PFSK-1 (cell line): ENCODE results near the gene MAPK8IP1.

Source experiments
- POLR2AphosphoS5 ChIP-seq: IDR thresholded peaks from 2 replicates; pipeline ENCODE4 v1.6.1; 2012; ENCODE audit warnings: low read depth, mild to moderate bottlenecking, control low read depth, low read length, moderate library complexity
- REST ChIP-seq, 2 experiments: IDR thresholded peaks; 2 replicates each; pipeline versions ENCODE4 v1.6.1 to v1.8.0; 2011 to 2012; ENCODE audit warnings: low read depth in 2 of 2, low read length in 2 of 2, control low read depth in 1 of 2, inconsistent platforms in 1 of 2, mild to moderate bottlenecking in 1 of 2, moderate library complexity in 1 of 2; ENCODE audit not compliant: insufficient read depth in 1 of 2
- SIN3A ChIP-seq: IDR thresholded peaks from 2 replicates; pipeline ENCODE4 v1.6.1; 2012; ENCODE audit warnings: mild to moderate bottlenecking, low read length, moderate library complexity, borderline replicate concordance; ENCODE audit not compliant: insufficient read depth
- TAF1 ChIP-seq: IDR thresholded peaks from 2 replicates; pipeline ENCODE4 v1.6.1; 2012; ENCODE audit warnings: low read length, control low read depth, borderline replicate concordance; ENCODE audit not compliant: insufficient read depth

GRCh38 chr11:45928535-45929215 is 43.2 kb downstream of the MAPK8IP1 start:
- TF ChIP-seq REST (IDR thresholded peaks at IDR 0.05; ENCODE audit: insufficient read depth in 1 of 2, low read depth in 2 of 2, low read length in 2 of 2): no peak
- TF ChIP-seq POLR2AphosphoS5: no peak
- no peak for TF ChIP-seq SIN3A
- no peak for TF ChIP-seq TAF1
